ENCODE results near the gene TNNT2. TPM values are rescaled to one million over a fixed set of nuclear protein-coding genes. Genes with fewer than 3 reads are reported as not detected.

TNNT2 gene
- total RNA-seq, 1 donor from 2014 or later = 1.9 TPM

GRCh38 chr1:201331166-201331565, 46.3 kb downstream of the TNNT2 start:
- Mint-ChIP-seq H3K4me1 (ENCODE audit: low read depth) (no peaks in the 10 kb centered on the region), H3K27ac (no peak overlapping the region), H3K36me3 (ENCODE audit: insufficient read depth) (no peaks in the 10 kb centered on the region), H3K4me3 (ENCODE audit: low read depth) (no peak overlapping the region), H3K27me3 (peaks cover 34% of the 10 kb centered on the region), H3K9me3 (ENCODE audit: low read depth) (no peaks in the 10 kb centered on the region)
- no peak for DNase-seq (ENCODE audit: low spot score, unreplicated experiment)
- TF ChIP-seq CTCF (IDR thresholded peaks at IDR 0.05; ENCODE audit: unreplicated experiment) = no peak

DNA sequence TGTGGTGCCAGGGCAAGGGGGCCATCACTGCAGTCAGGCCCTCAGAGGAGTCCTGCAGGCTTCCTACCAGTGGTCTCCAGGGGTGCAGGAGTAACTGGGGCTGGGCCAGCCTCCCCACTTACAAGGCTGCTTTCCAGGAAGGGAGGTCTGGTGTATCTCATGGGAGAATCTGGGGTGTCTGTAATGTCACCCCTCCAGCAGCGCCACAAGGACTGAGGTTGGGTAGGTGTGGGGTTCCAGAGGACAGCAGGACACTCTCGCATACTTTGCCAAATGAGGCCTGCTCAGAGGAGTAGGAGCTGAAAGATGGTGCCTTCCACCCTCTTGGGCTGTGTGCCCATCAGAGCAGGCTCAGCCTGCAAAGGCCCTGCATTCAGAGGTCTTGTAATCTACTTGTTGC, 46.9 kb downstream of the TNNT2 start:
- Mint-ChIP-seq H3K27me3 (peaks cover 39% of the 10 kb centered on the region), H3K9me3 (ENCODE audit: low read depth) (no peaks in the 10 kb centered on the region), H3K27ac (no peak overlapping the region), H3K36me3 (ENCODE audit: insufficient read depth) (no peaks in the 10 kb centered on the region), H3K4me1 (ENCODE audit: low read depth) (no peaks in the 10 kb centered on the region), H3K4me3 (ENCODE audit: low read depth) (no peak overlapping the region)
- no peak for TF ChIP-seq CTCF (IDR thresholded peaks at IDR 0.05; ENCODE audit: unreplicated experiment)
- DNase-seq (ENCODE audit: low spot score, unreplicated experiment) = no peak

- Mint-ChIP-seq H3K4me3 (ENCODE audit: low read depth) (no peak overlapping the region), H3K36me3 (ENCODE audit: insufficient read depth) (no peaks in the 10 kb centered on the region), H3K4me1 (ENCODE audit: low read depth) (no peaks in the 10 kb centered on the region), H3K27ac (no peak overlapping the region), H3K27me3 (peaks cover 35% of the 10 kb centered on the region), H3K9me3 (ENCODE audit: low read depth) (no peaks in the 10 kb centered on the region)
- no peak for DNase-seq (ENCODE audit: low spot score, unreplicated experiment)
- no peak for TF ChIP-seq CTCF (IDR thresholded peaks at IDR 0.05; ENCODE audit: unreplicated experiment)
Measured at GRCh38 chr1:201329801-201330200, 47.7 kb downstream of the TNNT2 start.

DNA sequence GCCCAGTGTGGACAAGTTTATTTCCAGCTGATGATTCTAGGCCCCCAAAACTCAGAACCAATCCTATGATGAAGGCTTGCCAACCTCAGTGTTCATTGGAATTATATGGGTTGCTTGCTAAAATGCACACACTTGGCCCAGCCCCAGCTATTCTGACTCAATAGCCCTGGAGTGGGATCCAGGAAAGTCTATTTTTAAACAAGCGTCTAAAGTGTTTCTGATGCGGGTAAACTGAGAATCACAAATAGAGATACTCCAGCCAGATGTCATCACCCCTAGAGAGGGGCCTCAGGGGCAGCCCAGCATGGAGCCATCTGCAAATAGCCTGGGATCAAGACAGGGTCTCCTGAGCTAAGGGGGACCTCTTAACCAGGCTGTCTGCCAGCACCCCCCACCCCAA, 48.2 kb downstream of the TNNT2 start:
- DNase-seq (ENCODE audit: low spot score, unreplicated experiment) = no peak
- H3K36me3 Mint-ChIP-seq (ENCODE audit: insufficient read depth) = no peaks in the 10 kb centered on the region
- H3K27me3 Mint-ChIP-seq = peaks cover 30% of the 10 kb centered on the region
- H3K9me3 Mint-ChIP-seq (ENCODE audit: low read depth) = no peaks in the 10 kb centered on the region
- TF ChIP-seq CTCF (IDR thresholded peaks at IDR 0.05; ENCODE audit: unreplicated experiment) = no peak
- H3K4me3 Mint-ChIP-seq (ENCODE audit: low read depth) = no peak overlapping the region
- H3K27ac Mint-ChIP-seq = no peak overlapping the region
- H3K4me1 Mint-ChIP-seq (ENCODE audit: low read depth) = no peaks in the 10 kb centered on the region

- Mint-ChIP-seq H3K36me3 (ENCODE audit: insufficient read depth) (no peaks in the 10 kb centered on the region), H3K4me3 (ENCODE audit: low read depth) (no peak overlapping the region), H3K27me3 (peaks cover 33% of the 10 kb centered on the region), H3K4me1 (ENCODE audit: low read depth) (no peaks in the 10 kb centered on the region), H3K27ac (no peak overlapping the region), H3K9me3 (ENCODE audit: low read depth) (no peaks in the 10 kb centered on the region)
- TF ChIP-seq CTCF (IDR thresholded peaks at IDR 0.05; ENCODE audit: unreplicated experiment) = no peak
- no peak for DNase-seq (ENCODE audit: low spot score, unreplicated experiment)
Measured at GRCh38 chr1:201328576-201328975, 48.9 kb downstream of the TNNT2 start.

Data from progenitor cell of endocrine pancreas (in vitro differentiated cells).